Spleen (tissue), 7 donors: ENCODE results near the gene U2AF1L4.

ENCODE experiments used
- CTCF ChIP-seq, 11 experiments: fragments of 200-600 bp in 7 of 11; fragments of 450-650 bp in 4 of 11; sonication (generic) in 4 of 11; IDR thresholded peaks in 8 of 11; conservative IDR thresholded peaks in 3 of 11; 1 replicate in 7 of 11; 2 replicates in 4 of 11; pipeline versions ENCODE4 v1.4.0 to v1.8.0; 2016 to 2021; ENCODE audit warnings: antibody characterized with exemption in 11 of 11, inconsistent platforms in 4 of 11, mild to moderate bottlenecking in 1 of 11
- POLR2A ChIP-seq, 3 donors: fragments of 450-650 bp; IDR thresholded peaks; one replicate each; pipeline ENCODE4 v1.5.1; 2017; ENCODE audit warnings: antibody characterized with exemption in 3 of 3, mild to moderate bottlenecking in 1 of 3
- POLR2AphosphoS5 ChIP-seq, 3 donors: sonication (generic); formaldehyde crosslinking; IDR thresholded peaks; one replicate each; pipeline ENCODE4 v1.5.1; 2017; ENCODE audit warnings: antibody characterized with exemption in 3 of 3
- donor health status: DM: no; HTN: no; CAD: no; lungs with moderate emphysema.
- donor health status: DM: no; HTN: no; CAD: no.
- donor health status: DM: no; HTN: no; CAD: no.

- TF ChIP-seq CTCF (IDR thresholded peaks at IDR 0.05 in 8 of 11, conservative IDR thresholded peaks at IDR 0.05 in 3 of 11) (no peak), POLR2A (IDR thresholded peaks at IDR 0.05) (no peak), POLR2AphosphoS5 (IDR thresholded peaks at IDR 0.05) (no peak)
Measured at GRCh38 chr19:35696835-35697234, 48.4 kb downstream of the U2AF1L4 start.
